Adrenal gland (tissue), 5 donors: ENCODE data around the gene SOD3.

Source experiments
- POLR2A ChIP-seq, 2 donors: fragments of 450-650 bp; IDR thresholded peaks; one replicate each; pipeline ENCODE4 v1.6.1; 2017; ENCODE audit warnings: antibody characterized with exemption in 2 of 2, mild to moderate bottlenecking in 2 of 2, moderate library complexity in 1 of 2
- TF ChIP-seq, protein P1 (sequence below), 6 experiments: fragments of 450-650 bp in 4 of 6; fragments of 200-600 bp in 2 of 6; sonication (generic) in 1 of 6; IDR thresholded peaks; 1 replicate in 5 of 6; 2 replicates in 1 of 6; pipeline versions ENCODE4 v1.5.1 to v1.8.0; 2016 to 2021; ENCODE audit warnings: antibody characterized with exemption in 6 of 6, mild to moderate bottlenecking in 2 of 6, moderate library complexity in 1 of 6
- donor health status: DM: no; HTN: no; CAD: no.

DNA sequence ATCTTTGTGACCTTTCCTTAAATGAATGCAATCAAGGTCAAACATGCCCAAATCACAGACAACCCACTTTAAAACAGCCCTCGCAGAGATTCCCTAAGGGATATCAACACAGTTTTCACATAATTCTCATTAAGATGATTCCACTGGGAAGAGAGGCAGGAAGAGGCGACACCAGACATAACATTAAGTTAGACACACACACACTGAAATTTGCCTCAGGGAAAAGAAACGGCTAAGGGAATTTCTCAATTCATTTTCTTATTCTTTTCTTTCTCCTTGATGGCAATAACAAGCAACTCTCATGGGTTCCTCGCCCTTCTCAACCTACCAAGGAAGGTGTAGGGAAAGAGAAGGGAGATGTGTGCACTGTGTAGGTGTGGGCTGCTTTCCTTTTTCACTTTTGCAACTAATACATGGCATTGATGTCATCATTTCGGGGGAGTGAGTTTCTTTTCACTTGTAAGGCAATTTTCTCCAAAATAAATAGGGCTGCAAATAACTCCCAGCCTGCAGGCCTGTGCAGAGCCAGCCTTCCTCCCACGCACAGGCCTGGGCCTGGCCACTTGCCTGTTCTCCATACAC lies 41.4 kb downstream of the SOD3 start:
- TF ChIP-seq, protein P1, sequence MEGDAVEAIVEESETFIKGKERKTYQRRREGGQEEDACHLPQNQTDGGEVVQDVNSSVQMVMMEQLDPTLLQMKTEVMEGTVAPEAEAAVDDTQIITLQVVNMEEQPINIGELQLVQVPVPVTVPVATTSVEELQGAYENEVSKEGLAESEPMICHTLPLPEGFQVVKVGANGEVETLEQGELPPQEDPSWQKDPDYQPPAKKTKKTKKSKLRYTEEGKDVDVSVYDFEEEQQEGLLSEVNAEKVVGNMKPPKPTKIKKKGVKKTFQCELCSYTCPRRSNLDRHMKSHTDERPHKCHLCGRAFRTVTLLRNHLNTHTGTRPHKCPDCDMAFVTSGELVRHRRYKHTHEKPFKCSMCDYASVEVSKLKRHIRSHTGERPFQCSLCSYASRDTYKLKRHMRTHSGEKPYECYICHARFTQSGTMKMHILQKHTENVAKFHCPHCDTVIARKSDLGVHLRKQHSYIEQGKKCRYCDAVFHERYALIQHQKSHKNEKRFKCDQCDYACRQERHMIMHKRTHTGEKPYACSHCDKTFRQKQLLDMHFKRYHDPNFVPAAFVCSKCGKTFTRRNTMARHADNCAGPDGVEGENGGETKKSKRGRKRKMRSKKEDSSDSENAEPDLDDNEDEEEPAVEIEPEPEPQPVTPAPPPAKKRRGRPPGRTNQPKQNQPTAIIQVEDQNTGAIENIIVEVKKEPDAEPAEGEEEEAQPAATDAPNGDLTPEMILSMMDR (IDR thresholded peaks at IDR 0.05), result no peak
- no peak for TF ChIP-seq POLR2A (IDR thresholded peaks at IDR 0.05)
